ENCODE results near the gene CCDC77. TPM values are rescaled to one million over a fixed set of nuclear protein-coding genes. Genes with fewer than 3 reads are reported as not detected.

The CCDC77 gene
- total RNA-seq, 1 donor from 2014 or later: 8.3 TPM

DNA sequence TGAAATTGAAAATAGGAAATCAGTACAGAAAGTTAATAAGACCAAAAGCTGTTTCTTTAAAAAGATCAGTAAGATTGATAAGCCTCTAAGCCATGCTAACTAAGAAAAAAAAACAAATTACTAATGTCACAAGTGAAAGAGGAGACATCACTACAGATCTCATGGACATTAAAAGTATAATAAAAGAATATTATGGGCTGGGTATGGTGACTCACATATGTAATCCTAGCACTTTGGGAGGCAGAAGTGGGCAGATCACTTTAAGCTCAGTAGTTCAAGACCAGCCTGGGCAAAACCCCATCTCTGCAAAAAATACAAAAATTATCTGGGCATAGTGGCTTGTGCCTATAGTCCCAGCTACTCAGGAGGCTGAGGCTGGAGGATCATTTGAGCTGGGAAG lies 88.8 kb downstream of the CCDC77 start:
- Histone ChIP-seq H3K27me3 (no peaks in the 10 kb centered on the region), H3K27ac (no peak overlapping the region), H3K9me3 (no peaks in the 10 kb centered on the region), H3K4me1 (no peaks in the 10 kb centered on the region), H3K36me3 (no peaks in the 10 kb centered on the region), H3K4me3 (no peak overlapping the region)
- intact Hi-C loops (cut with DNase I): no loop called here
- DNase-seq (ENCODE audit: extremely low spot score in 2 of 2): no peak
- TF ChIP-seq POLR2A (IDR thresholded peaks at IDR 0.05) (no peak), POLR2AphosphoS5 (IDR thresholded peaks at IDR 0.05; ENCODE audit: insufficient read depth in 1 of 2, low read depth in 1 of 2) (no peak), CTCF (IDR thresholded peaks at IDR 0.05) (no peak)

Other genes starting within 250 kb of the CCDC77 start
- not detected for gene SLC6A12, start 187.5 kb upstream of the CCDC77 start, total RNA-seq
- gene SLC6A13, start 138.8 kb upstream of the CCDC77 start, total RNA-seq: not detected
- gene KDM5A, start 12.3 kb upstream of the CCDC77 start, total RNA-seq: 45.7 TPM
- 13.3 TPM for gene B4GALNT3, start 58.3 kb downstream of the CCDC77 start, total RNA-seq

Measured in vagina (tissue), 2 donors.